Measurements from ENCODE around the gene WDR1.
"Not testable (repeated sequence)": the region's sequence is repeated elsewhere in the genome, so short reads cannot be mapped to it uniquely, and the experiment has no call there.

Gene WDR1

GRCh38 chr4:10144966-10145365, 28.4 kb upstream of the WDR1 start:
- Mint-ChIP-seq H3K9me3 (no peaks in the 10 kb centered on the region), H3K4me3 (no peak overlapping the region), H3K36me3 (ENCODE audit: low read depth) (no peaks in the 10 kb centered on the region), H3K27me3 (peaks cover 15% of the 10 kb centered on the region), H3K4me1 (ENCODE audit: low read depth) (peaks cover 6% of the 10 kb centered on the region), H3K27ac (no peak overlapping the region)
- intact Hi-C loops (cut with micrococcal nuclease): no loop called here

- Mint-ChIP-seq H3K4me3 (no peak overlapping the region), H3K36me3 (ENCODE audit: low read depth) (no peaks in the 10 kb centered on the region), H3K4me1 (ENCODE audit: low read depth) (peaks cover 6% of the 10 kb centered on the region), H3K27me3 (peaks cover 15% of the 10 kb centered on the region), H3K9me3 (no peaks in the 10 kb centered on the region), H3K27ac (no peak overlapping the region)
- intact Hi-C loops (cut with micrococcal nuclease): no loop called here
These were observed 27.9 kb upstream of the WDR1 start for GRCh38 chr4:10144479-10144878.

GRCh38 chr4:10143171-10143570, 26.6 kb upstream of the WDR1 start:
- intact Hi-C loops (cut with micrococcal nuclease): no loop called here
- Mint-ChIP-seq H3K9me3 (no peaks in the 10 kb centered on the region), H3K27ac (no peak overlapping the region), H3K36me3 (ENCODE audit: low read depth) (no peaks in the 10 kb centered on the region), H3K27me3 (peaks cover 15% of the 10 kb centered on the region), H3K4me1 (ENCODE audit: low read depth) (peaks cover 6% of the 10 kb centered on the region), H3K4me3 (no peak overlapping the region)

- Mint-ChIP-seq H3K27me3 (peaks cover 15% of the 10 kb centered on the region), H3K36me3 (ENCODE audit: low read depth) (no peaks in the 10 kb centered on the region), H3K27ac (no peak overlapping the region), H3K4me3 (no peak overlapping the region), H3K9me3 (no peaks in the 10 kb centered on the region), H3K4me1 (ENCODE audit: low read depth) (peaks cover 6% of the 10 kb centered on the region)
- intact Hi-C loops (cut with micrococcal nuclease): no loop called here
These were observed 24.5 kb upstream of the WDR1 start for GRCh38 chr4:10140866-10141759.

GRCh38 chr4:10139518-10139917, 22.9 kb upstream of the WDR1 start:
- H3K4me1 Mint-ChIP-seq (ENCODE audit: low read depth): no peaks in the 10 kb centered on the region
- intact Hi-C loops (cut with micrococcal nuclease): no loop called here
- H3K27ac Mint-ChIP-seq: no peak overlapping the region
- peaks cover 9% of the 10 kb centered on the region for H3K27me3 Mint-ChIP-seq
- H3K4me3 Mint-ChIP-seq: no peak overlapping the region
- no peaks in the 10 kb centered on the region for H3K36me3 Mint-ChIP-seq (ENCODE audit: low read depth)
- H3K9me3 Mint-ChIP-seq: no peaks in the 10 kb centered on the region

- no peaks in the 10 kb centered on the region for H3K4me1 Mint-ChIP-seq (ENCODE audit: low read depth)
- peaks cover 3% of the 10 kb centered on the region for H3K27me3 Mint-ChIP-seq
- H3K4me3 Mint-ChIP-seq: no peak overlapping the region
- intact Hi-C loops (cut with micrococcal nuclease): no loop called here
- H3K9me3 Mint-ChIP-seq: no peaks in the 10 kb centered on the region
- H3K27ac Mint-ChIP-seq: no peak overlapping the region
- H3K36me3 Mint-ChIP-seq (ENCODE audit: low read depth): no peaks in the 10 kb centered on the region
These were observed 18.7 kb upstream of the WDR1 start for GRCh38 chr4:10135260-10135659.

GRCh38 chr4:10134141-10134540, 17.5 kb upstream of the WDR1 start:
- intact Hi-C loops (cut with micrococcal nuclease): no loop called here
- Mint-ChIP-seq H3K9me3 (no peaks in the 10 kb centered on the region), H3K27ac (no peak overlapping the region), H3K4me1 (ENCODE audit: low read depth) (no peaks in the 10 kb centered on the region), H3K4me3 (no peak overlapping the region), H3K27me3 (peaks cover 3% of the 10 kb centered on the region), H3K36me3 (ENCODE audit: low read depth) (no peaks in the 10 kb centered on the region)

- Mint-ChIP-seq H3K4me3 (no peak overlapping the region), H3K27ac (no peak overlapping the region), H3K4me1 (ENCODE audit: low read depth) (no peaks in the 10 kb centered on the region), H3K36me3 (ENCODE audit: low read depth) (no peaks in the 10 kb centered on the region), H3K27me3 (peaks cover 3% of the 10 kb centered on the region), H3K9me3 (no peaks in the 10 kb centered on the region)
- intact Hi-C loops (cut with micrococcal nuclease): no loop called here
These were observed 14.6 kb upstream of the WDR1 start for GRCh38 chr4:10131202-10131601.

- Mint-ChIP-seq H3K27ac (peak overlapping the region; percentile 34), H3K9me3 (no peaks in the 10 kb centered on the region), H3K4me3 (no peak overlapping the region), H3K36me3 (ENCODE audit: low read depth) (no peaks in the 10 kb centered on the region), H3K4me1 (ENCODE audit: low read depth) (no peaks in the 10 kb centered on the region), H3K27me3 (peaks cover 3% of the 10 kb centered on the region)
- intact Hi-C loops (cut with micrococcal nuclease): no loop called here
These were observed 13.7 kb upstream of the WDR1 start for GRCh38 chr4:10130178-10130888.

- Mint-ChIP-seq H3K36me3 (ENCODE audit: low read depth) (no peaks in the 10 kb centered on the region), H3K27ac (peak overlapping the region; percentile 34), H3K4me3 (no peak overlapping the region), H3K27me3 (peaks cover 3% of the 10 kb centered on the region), H3K9me3 (no peaks in the 10 kb centered on the region), H3K4me1 (ENCODE audit: low read depth) (peaks cover 7% of the 10 kb centered on the region)
- intact Hi-C loops (cut with micrococcal nuclease): no loop called here
These were observed 12.9 kb upstream of the WDR1 start for GRCh38 chr4:10129196-10130177.

GRCh38 chr4:10128761-10129160, 12.2 kb upstream of the WDR1 start:
- no peak overlapping the region for H3K27ac Mint-ChIP-seq
- H3K9me3 Mint-ChIP-seq: no peaks in the 10 kb centered on the region
- peaks cover 14% of the 10 kb centered on the region for H3K4me1 Mint-ChIP-seq (ENCODE audit: low read depth)
- no peaks in the 10 kb centered on the region for H3K36me3 Mint-ChIP-seq (ENCODE audit: low read depth)
- intact Hi-C loops (cut with micrococcal nuclease): no loop called here
- peaks cover 3% of the 10 kb centered on the region for H3K27me3 Mint-ChIP-seq
- H3K4me3 Mint-ChIP-seq: no peak overlapping the region

- H3K9me3 Mint-ChIP-seq; H3K27me3 Mint-ChIP-seq; H3K4me3 Mint-ChIP-seq; H3K27ac Mint-ChIP-seq; intact Hi-C loops (cut with micrococcal nuclease); H3K36me3 Mint-ChIP-seq (ENCODE audit: low read depth): not testable (repeated sequence)
- peaks cover 18% of the 10 kb centered on the region for H3K4me1 Mint-ChIP-seq (ENCODE audit: low read depth)
These were observed 10.9 kb upstream of the WDR1 start for GRCh38 chr4:10127531-10127930.

GRCh38 chr4:10124167-10124930, 7.8 kb upstream of the WDR1 start:
- no peaks in the 10 kb centered on the region for H3K36me3 Mint-ChIP-seq (ENCODE audit: low read depth)
- no peaks in the 10 kb centered on the region for H3K9me3 Mint-ChIP-seq
- no peak overlapping the region for H3K4me3 Mint-ChIP-seq
- intact Hi-C loops (cut with micrococcal nuclease): no loop called here
- H3K27ac Mint-ChIP-seq: peak overlapping the region; percentile 27
- peaks cover 17% of the 10 kb centered on the region for H3K27me3 Mint-ChIP-seq
- H3K4me1 Mint-ChIP-seq (ENCODE audit: low read depth): peaks cover 26% of the 10 kb centered on the region
